Measurements from ENCODE around the gene ARF1.

ARF1 gene

DNA sequence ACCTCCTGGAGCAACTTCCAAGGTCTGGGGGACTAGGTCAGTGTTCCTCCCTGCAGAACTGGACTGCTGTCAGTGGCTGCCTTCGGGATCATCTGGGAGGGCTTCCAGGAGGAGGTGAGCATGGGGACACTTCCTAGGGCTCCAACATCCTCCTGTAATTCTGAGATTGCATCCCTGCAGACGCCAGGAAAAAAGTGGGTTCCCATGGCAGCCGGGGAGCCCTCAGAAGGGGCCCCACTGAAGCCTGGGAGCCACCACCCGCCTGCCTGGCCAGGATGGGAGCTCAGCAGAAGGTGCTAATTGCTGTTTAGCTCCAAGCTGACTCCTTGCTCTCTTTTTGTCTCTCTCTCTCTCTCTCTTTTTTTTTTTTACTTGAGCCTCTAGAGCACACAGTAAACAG, 16.1 kb upstream of the ARF1 start:
- H3K4me3 ChIP-seq (ENCODE audit: low read length): no peak overlapping the region
- TF ChIP-seq, protein P1, sequence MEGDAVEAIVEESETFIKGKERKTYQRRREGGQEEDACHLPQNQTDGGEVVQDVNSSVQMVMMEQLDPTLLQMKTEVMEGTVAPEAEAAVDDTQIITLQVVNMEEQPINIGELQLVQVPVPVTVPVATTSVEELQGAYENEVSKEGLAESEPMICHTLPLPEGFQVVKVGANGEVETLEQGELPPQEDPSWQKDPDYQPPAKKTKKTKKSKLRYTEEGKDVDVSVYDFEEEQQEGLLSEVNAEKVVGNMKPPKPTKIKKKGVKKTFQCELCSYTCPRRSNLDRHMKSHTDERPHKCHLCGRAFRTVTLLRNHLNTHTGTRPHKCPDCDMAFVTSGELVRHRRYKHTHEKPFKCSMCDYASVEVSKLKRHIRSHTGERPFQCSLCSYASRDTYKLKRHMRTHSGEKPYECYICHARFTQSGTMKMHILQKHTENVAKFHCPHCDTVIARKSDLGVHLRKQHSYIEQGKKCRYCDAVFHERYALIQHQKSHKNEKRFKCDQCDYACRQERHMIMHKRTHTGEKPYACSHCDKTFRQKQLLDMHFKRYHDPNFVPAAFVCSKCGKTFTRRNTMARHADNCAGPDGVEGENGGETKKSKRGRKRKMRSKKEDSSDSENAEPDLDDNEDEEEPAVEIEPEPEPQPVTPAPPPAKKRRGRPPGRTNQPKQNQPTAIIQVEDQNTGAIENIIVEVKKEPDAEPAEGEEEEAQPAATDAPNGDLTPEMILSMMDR (conservative IDR thresholded peaks at IDR 0.05; ENCODE audit: low read length): no peak
- DNase-seq (ENCODE audit: low read depth): no peak

DNA sequence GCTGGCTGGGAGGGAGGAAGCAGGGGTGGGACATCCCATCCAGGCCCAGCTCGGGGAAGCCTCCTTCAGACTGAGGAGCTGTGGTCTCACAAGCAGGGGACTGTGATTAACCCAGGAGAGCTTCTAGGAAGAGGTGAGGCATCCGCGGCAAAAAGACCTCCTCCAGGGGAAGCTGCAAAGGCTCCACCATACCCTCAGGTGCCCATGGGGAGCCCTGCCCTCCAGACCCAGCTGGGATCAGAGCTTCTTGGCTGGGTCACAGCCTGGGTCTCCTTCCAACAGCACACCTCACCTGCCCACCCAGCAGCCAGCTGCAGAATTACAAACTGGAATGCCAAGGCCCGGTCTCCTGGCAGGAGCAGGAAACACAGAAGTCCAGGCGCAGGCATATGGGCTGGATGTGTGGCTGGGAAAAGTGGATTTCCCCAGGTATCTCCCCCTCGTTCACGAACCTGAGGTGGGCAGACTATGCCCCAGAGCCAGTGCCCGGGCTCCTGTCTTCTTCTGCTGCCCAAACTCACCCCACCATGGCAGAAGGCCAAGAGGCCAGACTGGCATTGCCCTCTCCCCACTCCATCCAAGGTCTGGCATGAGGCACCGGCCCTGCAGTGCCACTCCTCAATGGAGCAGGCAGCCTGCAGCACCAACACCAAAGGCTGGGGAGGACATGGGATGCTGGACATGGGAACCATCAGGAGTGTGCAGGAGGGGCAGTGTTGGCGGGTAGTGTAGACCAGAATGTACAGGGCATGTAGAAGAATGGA, 15.4 kb upstream of the ARF1 start:
- H3K4me3 ChIP-seq (ENCODE audit: low read length): no peak overlapping the region
- TF ChIP-seq, protein P1 (conservative IDR thresholded peaks at IDR 0.05; ENCODE audit: low read length): no peak
- no peak for DNase-seq (ENCODE audit: low read depth)

DNA sequence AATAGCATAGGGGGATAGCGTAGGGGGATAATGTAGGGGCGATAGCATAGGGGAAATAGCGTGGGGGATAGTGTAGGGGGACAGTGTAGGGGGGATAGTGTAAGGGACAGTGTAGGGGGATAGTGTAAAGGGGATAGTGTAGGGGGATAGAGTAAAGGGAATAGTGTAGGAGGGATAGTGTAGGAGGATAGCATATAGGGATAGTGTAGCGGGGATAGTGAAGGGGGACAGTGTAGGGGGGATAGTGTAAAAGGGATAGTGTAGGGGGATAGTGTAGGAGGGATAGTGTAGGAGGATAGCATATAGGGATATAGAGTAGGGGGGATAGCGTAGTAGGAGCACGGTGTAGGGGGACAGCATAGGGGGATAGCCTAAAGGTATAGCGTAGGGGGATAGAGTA, 14.1 kb upstream of the ARF1 start:
- TF ChIP-seq, protein P1 (conservative IDR thresholded peaks at IDR 0.05; ENCODE audit: low read length): no peak
- H3K4me3 ChIP-seq (ENCODE audit: low read length): no peak overlapping the region
- no peak for DNase-seq (ENCODE audit: low read depth)

DNA sequence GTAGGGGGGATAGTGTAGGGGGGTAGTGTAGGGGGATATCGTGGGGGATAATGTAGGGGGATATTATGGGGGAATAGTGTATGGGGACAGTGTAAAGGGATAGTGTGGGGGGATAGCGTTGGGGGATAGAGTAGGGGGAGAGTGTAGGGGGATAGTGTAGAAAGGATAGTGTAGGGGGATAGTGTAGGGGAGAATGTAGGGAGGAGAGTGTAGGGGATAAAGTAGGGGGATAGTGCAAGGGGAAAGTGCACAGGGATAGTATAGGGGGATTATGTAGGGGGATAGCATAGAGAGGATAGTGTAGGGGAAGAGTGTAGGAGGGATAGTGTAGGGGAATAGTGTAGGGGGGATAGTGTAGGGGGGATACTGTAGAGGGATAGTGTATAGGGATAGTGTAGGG, 12.3 kb upstream of the ARF1 start:
- DNase-seq (ENCODE audit: low read depth): no peak
- TF ChIP-seq, protein P1 (conservative IDR thresholded peaks at IDR 0.05; ENCODE audit: low read length): no peak
- H3K4me3 ChIP-seq (ENCODE audit: low read length): no peak overlapping the region

DNA sequence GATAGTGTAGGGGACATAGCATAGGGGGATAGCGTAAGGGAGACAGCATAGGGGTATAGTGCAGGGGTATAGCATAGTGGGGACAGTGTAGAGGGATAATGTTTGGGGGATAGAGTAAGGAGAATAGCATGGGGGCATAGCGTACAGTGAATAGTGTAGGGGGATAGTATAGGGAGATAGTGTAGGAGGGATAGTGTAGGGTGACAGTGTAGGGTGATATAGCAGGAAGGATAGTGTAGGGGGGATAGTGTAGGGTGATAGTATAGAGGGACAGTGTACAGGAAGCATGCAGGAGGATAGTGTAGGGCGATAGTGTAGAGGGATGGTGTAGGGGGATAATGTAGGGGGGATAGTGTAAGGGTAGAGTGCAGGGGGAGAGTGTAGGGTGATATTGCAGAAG, 11.7 kb upstream of the ARF1 start:
- no peak overlapping the region for H3K4me3 ChIP-seq (ENCODE audit: low read length)
- DNase-seq (ENCODE audit: low read depth): no peak
- TF ChIP-seq, protein P1 (conservative IDR thresholded peaks at IDR 0.05; ENCODE audit: low read length): no peak

DNA sequence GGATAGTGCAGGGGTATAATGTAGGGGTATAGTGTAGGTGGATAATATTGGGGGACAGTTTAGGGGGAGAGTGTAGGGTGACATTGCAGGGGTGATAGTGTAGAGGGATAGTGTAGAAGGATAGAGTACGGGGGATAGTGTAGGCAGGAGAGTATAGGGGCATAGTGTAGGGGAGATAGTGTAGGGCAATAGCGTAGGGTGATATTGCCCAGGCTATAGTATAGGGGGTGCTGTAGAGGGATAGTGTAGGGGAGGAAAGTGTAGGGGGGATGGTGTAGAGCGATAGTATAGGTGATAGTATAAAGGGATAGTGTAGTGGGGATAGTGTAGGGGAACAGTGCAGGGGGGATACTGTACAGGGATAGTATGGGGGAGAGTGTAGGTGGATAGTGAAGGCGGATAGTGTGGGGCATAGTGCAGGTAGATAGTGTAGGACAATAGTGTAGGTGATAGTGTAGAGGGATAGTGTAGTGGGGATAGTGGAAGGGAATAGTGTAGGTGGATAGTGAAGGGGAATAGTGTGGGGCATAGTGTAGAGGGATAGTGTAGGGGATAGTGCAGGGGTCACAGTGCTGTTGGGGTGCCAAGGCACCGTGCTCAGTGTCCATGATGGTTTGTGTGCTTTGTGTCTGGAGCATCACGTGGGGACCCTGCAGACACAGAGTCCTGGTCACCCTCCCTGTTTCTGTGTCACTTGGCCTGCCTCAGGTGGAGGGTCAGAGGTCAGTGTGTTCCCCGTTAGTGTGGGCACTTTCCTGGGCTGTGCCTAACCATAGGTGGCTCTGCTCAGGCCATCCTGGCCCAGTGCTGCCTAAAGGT, 10.5 kb upstream of the ARF1 start:
- H3K4me3 ChIP-seq (ENCODE audit: low read length): no peak overlapping the region
- TF ChIP-seq, protein P1 (conservative IDR thresholded peaks at IDR 0.05; ENCODE audit: low read length): no peak
- DNase-seq (ENCODE audit: low read depth): no peak

DNA sequence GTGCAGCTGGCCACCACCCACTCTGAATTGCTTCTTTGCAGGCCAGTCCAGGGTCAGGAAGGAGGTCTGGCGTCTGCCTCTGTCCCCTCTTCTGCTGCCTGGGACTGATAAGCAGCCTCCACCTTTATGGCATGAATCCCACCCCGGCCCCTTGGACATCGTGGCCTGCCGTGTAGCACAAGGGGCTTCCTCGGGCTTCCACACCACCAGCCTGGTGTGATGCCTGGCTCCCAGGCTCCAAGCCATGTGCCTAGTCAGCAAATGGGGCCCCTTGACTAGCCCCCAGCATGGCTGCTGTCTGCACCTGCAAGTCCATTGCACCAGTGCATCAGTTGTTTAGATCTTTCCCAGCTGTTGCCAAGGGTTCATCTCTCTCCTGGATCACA, 9.9 kb upstream of the ARF1 start:
- TF ChIP-seq, protein P1 (conservative IDR thresholded peaks at IDR 0.05; ENCODE audit: low read length): no peak
- H3K4me3 ChIP-seq (ENCODE audit: low read length): no peak overlapping the region
- no peak for DNase-seq (ENCODE audit: low read depth)
